Stimulated activated CD4-positive, alpha-beta T cell treated with anti-CD3 and anti-CD28 coated beads, Interleukin-2, amount 100 ng/mL, for 48 hours (primary cell): ENCODE data around the gene ZNF521.

Source experiments
- DNase-seq, 2 donors: peaks; one replicate each; pipeline ENCODE4 v3.0.0-alpha.2; 2020

ZNF521 gene

DNA sequence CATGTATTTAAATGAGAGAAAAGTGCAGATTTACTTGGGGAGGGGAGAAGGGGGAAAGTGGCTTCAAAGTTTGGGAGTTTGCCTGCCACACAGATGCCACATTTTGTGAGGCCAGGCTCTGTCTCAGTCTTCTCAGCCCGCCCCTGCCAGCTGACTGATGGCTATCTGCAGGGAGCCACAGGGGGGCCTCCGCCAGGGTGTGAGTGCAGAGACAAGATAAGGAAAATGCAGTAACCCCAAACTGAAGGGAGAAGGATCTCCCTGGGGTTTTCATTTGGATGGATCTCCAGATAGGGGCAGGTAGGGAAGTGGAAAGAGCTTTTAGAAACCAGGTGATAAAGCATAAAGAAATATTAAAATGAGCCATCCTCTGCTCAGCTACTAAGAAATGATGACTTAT is 128.8 kb downstream of the ZNF521 start:
- no peak for DNase-seq

DNA sequence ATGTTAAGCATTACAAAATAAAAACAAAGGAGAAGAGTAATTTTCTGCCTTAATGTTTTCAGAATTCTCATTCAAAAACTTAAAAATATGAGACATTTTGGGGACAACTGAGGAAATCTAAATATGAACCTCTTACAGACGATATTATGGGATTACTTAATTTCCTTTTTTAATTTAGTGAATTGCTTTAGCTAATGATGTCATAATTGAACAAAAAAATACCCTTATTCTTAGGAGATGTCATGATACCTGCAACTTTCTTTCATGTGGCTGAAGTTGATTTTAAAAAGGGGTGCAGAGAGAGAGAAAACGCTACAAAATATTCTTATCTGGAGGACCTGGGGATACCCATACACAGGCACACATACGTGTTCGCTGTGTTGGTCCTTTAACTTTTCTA is 129.3 kb downstream of the ZNF521 start:
- no peak for DNase-seq

DNA sequence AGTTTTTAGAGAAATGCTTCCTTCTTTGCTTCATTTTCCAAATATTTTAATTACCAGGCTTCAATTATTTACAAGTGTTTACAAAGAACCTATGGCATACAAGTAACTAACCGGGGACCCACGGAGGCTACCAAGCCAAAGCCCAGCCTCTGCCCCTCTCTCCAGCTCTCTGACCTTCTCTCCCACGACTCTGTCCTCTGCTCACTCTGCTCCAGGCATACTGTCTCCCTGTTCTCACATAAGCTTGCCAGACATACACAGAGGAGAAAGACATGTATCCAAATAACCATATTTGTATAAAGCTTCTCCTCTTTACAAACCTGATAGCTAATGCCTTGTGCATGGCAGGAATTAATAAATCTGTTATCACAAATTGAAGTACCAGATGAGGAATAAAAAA is 141.3 kb downstream of the ZNF521 start:
- DNase-seq, result no peak

DNA sequence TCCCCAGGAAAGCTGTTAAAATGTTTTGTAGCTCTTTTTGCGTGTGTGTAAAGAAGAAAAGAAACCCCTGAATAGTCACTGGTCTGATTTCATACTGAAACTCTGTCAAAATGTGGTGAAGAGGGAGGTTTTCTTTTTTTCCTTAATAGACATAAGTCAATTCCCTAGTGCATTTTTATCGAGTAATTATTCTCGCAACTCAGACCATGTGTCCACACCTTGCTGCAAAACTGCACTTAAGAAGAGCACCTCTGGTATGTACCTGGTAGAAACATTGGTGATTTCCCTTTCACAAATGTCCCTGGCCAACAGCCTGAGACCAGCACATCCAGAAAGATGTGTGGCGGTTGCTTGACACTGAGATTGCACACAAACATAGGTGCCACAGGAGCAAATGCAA is 159.9 kb downstream of the ZNF521 start:
- no peak for DNase-seq

DNA sequence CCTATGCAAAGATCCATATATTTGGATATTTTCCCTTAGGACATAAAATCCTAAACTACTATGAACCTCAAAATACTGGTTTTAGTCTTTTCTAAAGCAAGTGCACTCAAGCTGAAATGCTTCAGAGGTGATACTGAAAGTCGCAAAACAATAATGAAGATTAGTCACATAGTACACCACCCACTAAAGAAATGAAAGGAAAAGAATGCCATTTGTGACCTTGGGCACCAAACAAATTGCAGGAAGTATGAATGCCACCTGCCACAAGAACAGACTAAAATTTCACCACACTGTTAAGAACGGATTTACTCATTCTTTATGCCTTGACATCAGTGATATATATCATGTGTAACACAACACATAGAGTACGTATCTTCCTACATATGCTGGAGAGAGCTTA is 161.5 kb downstream of the ZNF521 start:
- DNase-seq, result no peak

DNA sequence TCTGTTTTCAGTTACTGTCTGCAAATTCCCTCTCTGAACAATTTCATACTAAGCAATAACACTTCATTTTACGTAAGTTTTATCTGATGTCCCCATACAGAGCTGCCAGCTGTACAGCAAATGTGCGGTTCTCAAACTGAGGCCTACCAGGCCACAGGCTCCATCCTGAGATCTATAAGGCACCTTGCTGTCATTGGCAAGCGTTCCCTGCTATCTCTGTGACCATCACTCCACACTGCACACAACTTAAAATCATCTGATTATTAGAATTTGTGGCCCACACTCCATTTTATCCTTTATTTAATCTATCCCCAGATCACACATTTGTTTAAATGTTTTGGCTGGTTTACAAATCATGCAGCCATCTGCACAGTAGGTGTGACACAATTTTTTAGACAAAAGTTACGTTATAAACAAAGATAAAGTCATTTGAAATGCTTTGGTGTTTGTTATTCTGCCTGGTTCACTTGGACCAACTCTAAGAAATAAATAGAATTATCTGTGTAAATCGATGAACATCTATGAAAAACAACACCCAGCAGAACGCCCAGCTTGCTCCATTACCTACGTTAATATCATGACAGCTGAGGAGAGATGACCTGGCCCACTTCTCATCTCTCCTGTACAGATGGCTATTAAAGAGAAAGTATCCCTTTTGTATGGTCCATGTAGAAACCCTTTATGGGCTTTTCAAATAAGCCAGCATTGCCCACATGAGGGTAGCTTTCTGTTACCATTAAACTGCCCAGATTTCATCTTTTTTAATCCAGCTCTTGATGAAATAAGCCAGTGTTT is 162.4 kb downstream of the ZNF521 start:
- no peak for DNase-seq

DNA sequence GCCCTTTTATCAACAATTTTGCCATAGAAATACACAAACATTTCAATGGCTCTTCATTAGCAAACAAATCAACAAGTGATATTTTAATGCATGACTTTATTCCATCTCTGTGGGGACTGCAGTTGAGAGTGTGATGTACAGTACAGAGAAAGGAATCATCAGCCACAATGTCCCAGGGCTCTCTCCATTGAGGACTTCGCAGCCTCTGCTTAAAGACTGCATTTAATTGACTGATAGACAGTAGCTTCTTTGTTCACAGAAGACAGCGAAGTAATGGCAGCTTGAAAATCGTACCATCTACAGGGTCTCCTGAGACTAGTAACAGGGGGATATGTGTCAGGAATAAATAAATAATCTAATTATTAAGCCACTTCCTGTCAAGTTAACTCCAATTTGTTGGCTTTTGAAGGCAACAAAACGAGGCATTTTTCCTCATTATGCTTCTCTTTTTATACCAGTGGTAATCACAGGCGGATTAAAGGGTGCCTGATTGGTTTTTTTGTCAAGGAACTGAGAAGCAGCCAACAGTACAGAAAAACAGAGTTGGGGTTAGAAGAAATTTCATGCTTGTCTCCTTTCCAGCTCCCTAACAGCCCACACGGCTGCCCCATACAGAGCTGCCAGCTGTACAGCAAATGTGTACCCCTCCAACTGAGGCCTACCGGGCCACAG is 164.3 kb downstream of the ZNF521 start:
- DNase-seq, result no peak

DNA sequence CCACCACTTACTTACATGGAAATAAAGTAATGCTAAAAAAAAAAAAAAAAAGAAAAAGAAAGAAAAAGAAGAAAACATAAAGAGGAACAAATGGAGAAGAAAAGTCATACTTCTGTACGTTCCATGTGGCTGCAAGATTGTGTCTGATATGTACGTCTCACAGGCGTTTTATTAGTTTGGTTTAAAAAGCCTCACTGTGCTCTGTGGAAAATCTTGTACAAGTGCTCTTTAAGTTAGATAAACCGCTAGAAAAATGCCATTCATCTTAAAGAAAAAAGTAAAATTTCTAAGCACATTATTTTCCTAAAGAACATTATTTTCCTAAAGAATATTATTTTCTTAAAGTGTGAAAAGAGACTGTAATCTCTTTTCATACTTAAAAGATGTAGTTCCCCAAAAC is 165.1 kb downstream of the ZNF521 start:
- DNase-seq, result no peak

DNA sequence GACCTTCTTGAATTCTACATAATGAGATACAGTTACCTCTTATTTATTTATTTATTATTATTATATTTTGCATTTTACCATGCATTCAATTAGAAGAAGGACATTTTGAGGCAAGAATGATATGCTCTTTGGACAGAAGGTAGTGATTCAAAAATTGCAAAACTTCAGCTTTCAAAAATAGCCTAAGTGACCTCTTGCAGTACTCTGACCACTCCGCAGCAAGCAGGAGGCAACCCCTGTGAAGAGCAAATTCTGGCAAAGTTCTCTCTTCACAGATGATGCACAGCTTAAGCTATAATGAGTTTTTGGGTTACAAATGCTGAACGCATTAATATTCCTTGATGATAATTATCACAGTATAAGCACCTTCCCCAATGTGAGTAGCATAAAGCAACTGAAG is 170.0 kb downstream of the ZNF521 start:
- DNase-seq, result no peak

DNA sequence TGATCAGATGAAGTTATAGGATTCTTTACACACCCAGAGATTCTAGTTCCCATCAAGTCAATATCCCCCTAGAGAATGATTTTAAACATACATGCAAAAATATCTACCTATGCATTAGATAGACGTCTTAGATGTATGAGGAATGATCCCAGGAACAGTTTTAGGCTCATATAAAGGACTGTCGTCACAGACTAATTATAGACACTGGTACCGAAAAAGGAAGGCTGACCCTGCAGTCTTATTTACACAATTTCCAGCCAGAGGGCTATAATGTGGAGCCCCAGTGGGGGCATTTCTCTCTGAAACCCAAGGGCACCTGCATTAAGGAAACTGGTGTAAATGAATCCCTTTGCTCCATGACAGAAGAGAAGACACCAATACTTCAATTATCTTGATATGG is 170.4 kb downstream of the ZNF521 start:
- DNase-seq, result no peak

DNA sequence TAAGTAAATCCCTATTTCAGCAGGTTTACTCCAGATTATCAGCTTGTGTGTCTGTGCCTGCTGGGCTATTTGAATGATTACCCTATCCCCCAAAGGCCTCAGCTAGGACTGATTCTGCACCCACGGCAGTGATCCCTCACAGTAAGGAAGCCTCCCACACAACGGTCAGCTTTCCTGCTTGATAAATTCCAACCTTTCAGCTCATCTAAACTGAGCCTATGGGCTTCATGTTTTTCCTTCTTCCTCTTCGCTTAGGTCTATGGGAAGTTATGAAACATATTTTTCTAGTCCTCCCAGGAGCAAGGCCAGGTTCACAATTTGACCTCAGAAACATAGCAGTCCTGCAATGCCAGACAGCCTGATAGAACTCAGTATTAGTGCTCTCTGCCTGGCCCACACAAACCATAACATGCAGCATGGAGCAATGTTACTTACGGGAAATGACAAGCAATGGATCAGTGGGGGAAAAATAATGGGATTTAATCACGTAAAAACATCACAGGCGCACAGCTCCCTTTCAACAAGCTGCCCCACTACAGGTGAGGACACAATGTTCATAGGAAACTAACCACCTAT is 170.9 kb downstream of the ZNF521 start:
- DNase-seq, result no peak

DNA sequence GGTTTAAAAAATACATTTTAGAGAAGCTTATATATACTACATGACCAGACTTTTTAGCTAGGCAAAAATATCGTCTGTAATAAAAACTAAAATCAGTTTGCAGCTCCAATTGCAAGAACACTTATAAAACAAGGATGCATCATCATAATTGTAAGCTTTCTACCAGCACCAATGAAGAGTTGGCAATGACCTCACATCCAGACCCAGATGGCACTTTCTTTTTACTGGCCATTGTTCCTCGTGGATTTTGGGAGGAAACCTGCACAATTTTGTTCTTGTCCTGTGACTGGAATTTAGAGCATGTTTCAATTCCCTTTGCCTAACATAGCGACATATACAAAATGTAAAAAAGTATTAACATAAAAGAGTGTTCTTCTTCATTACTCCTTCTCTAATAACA is 174.3 kb downstream of the ZNF521 start:
- DNase-seq, result no peak

DNA sequence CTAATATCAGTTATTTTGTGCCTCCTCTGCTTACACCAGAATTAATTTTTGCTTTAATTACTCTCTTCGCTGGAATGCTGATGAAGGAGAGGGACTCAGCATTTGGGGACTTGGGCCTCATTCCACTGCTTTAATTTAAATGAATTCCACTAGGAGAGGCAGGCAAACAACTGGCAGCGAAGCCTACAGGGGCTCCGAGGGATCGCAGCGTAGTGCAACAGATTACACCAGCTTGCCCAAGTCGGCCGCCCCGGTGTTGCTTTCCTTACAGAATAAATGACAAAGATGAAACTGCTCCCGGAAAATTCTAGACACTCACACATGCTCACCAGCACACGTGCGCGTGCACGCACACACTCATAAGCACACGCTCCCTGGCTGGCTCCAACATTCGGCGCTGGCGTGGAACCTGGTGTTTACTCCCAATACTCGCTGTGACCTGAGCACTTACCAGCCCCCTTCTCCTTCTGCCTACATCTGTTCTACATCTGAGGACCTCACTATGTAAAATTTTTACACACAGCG is 175.4 kb downstream of the ZNF521 start:
- no peak for DNase-seq

DNA sequence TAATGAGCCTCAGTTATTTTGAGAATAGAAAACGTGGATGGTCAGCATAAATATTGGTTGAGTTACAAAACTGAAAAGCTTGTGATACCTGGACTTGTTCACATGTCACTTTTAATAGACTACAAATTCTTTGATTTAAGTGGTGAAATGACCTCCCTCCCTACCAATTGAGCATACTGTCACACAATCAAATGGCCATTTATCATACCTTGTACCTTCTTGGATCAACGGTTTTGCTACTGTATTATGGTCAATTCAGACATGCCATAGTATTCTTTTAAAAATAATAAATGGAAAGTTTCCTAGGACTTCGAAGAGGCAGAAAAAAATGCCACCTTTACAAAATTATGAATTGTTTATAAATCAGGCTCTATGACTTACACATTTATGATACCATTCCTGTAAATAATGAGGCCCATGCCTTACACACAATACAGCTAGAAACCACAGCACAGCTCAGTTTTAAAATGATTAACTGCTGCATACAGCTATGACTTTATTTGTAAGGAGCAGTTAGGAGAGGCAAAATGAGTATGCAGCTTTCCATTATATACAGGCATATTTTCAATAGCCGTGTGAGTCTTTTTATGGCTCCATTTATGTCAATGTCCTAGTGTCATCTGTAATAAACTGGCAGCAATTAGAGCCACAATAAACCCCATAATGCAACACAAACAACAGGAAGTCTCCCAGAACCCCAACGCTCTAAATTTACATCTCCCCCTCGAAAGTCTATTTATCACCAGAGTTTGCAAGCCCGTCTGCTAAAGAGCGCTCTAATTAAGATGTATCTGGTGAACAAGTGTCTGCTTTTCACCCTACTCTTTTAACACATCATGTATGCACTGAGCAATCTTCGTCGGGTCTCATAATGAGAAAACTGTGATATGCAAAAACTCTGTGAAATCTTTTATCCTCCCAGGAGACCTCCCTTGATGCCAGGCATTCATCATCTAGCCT is 176.1 kb downstream of the ZNF521 start:
- no peak for DNase-seq

DNA sequence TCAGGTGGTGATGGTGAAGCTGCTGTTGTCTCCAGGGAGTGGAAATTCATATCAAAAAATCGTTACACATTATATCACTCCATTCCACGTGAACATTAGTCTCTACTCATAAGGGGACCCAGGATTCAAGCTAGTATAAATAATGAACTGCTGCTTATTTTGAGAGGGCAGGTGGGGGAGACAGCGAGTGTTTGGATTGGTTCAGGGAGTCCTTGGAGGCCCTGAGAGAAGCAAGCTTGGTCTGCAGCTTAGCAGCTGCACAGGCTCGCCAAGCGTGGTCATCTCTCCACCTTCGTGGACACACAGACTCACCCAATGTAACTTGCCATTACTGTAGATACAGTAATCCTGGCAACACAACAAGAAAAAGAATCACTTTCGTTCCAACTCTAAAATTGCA is 177.6 kb downstream of the ZNF521 start:
- DNase-seq, result no peak

DNA sequence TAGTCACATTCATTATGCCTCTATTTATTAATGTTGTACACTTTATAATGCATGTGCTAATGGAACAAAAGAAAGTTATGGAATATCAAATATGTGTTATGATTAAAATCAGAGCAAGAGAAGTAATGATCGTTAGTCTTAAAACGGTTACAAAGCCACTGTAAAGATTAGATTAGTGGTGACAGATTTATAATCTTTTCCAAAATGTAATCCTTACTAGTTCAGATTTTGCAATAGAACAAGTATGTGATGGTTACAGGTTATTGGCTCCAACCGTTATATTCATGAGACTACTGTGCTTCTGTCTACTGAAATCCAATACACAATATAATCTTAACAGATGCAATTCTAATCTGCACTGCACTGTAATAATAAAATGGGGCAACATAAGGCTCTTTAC is 180.6 kb downstream of the ZNF521 start:
- DNase-seq, result no peak

DNA sequence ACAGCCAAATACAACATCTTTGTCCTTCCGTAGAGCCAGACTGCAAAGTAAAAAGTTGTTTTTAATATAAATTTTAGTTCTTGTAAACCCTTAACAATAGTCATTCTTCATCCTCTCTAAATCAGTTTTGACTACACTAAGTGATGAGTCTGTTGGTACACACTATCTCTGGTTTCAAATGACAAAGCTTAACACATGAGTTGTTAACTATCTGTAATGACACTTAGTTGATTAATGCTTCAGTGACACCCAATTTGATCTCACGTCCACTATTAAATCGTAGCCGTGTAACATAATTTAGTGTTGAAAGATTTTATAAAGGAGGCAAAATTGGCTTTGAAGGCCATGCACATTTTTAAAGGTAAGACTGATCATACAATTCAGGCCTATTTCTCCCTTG is 181.6 kb downstream of the ZNF521 start:
- DNase-seq, result no peak

DNA sequence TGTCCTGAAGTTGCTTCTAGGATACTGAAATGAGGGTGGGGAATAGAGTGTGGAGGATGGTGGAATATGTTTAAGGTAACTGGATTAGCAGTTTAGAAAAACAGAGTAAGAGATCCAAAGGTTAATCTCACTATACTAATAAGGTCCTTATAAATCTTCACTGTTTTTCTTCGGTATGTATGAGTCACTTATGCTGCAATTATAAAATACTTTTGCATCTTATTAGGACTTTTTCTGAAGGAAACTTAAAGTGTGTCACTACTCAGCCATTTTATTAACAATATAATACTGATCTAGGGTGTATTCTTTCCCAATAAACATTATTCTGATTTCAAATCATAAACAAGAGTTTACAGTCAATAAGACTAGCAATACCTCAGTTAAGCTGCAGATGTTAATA is 182.3 kb downstream of the ZNF521 start:
- no peak for DNase-seq

DNA sequence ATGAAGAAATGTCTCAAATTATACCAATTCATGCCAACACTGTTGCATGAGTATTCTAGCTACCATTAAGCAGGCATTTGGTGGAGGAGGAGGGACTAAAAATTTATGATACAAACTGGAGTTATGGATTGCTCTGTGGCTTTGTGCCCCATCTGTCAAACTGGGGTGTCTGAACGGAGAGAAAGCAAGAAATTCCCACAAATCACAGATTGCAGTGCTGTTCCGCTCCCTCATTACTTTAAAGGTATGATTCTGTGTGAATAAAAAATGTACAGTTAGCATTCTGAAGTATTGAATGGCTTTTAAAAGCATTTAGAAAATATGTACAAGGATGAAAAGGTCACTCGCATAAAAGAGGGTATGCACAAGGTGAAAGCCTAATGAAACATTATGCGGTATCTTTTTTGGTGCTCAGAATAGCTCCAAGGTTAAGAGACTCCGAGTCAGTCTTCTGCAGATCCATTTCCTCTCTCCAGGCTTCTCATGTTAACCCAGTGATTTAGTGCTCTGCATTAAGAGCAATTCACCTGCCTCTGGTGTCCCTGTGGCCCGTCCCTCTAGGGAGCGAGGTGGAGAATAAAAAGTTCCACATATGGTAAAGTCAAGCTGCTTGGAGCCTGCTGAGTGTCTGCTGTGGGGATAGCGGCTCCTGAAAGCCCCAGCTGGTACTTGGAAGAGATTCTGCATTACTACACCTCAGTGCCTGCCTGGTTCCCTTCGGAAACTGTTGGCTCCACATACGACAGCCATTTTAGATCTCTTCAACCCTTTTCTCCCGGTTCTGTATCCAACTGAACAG is 184.2 kb downstream of the ZNF521 start:
- no peak for DNase-seq

DNA sequence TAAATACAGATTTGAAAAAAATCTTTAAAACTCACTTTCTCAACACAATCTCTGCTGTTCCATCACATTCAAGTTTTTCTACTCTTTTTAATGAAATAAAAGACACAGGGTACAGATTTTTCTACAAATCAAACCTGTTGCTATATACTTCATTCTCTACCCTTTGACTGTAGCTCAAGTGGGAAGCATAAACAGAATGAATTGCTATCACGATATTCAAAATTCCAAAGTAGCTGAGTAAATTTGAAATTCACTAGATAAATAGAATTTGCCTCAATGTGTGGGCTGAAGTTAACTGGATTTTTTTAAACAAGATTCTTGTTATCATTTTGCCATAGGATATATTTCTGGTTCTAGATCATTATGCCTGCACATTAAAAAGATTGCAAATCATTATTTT is 185.9 kb downstream of the ZNF521 start:
- DNase-seq, result no peak

DNA sequence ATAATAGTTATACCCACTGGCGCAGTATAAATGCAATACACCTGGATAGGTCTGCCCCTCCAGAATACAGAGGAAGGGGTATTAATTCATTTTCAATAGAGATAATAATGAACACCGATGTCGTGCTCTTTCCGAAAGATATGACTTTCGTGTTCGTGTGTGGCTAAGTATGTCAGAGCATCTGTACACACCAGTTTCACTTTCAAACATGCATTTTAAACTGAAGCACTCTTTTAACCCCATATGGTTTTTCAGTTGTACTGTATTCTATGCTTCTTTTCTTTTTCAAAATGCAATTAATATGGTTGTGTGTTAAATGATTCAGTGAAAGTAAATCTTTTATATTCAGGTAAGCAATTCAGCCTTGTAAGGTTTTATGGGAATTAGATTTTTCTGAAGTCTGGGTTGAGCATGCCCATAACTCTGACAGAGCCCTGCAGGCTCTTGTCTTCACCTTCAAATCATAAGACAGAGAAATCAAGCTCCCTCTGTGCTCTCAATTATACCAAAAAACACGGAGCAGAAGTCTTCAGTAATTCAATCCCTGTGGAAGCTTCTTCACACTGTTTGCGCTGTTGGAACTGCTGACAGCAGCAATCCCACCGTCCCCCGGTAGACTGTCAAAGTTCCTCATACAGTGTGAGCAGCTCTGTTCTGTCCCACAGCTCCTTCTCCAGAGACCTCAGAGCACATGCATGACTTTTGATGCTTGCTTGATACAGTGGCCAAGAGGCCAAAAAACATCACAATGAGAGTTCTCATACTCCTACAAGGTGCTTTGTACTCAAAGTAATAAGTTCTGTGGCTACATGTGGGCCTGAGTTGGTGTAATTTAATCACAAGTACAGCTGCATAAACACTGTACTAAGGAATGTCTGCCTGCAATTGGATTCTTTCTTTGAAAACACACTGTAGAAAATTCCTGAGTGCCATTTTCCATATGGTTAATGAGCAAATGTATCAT is 186.8 kb downstream of the ZNF521 start:
- DNase-seq, result no peak
